ENCODE data around the gene ZNF777.

ZNF777 gene

DNA sequence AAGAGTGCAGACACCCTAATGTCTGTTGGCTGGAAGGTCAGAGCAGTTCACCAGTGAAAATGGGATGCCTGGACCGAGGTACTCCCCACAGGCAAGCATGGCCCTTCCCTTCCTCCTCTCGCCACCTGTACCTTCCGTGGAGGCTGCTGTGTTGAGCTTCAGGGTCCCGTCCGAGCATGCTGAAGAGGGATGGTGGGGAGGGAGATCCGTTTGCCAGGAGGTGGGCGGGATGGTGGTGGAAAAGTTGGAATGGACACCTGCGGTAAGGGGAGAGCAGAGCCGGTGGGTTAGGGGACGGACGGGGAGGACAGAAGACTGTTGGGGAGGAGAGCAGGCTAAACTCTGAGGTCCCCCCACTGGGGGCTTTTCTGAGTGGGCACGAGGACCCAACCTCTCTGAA is 15.9 kb upstream of the ZNF777 start:
- DNase-seq, result no peak

DNA sequence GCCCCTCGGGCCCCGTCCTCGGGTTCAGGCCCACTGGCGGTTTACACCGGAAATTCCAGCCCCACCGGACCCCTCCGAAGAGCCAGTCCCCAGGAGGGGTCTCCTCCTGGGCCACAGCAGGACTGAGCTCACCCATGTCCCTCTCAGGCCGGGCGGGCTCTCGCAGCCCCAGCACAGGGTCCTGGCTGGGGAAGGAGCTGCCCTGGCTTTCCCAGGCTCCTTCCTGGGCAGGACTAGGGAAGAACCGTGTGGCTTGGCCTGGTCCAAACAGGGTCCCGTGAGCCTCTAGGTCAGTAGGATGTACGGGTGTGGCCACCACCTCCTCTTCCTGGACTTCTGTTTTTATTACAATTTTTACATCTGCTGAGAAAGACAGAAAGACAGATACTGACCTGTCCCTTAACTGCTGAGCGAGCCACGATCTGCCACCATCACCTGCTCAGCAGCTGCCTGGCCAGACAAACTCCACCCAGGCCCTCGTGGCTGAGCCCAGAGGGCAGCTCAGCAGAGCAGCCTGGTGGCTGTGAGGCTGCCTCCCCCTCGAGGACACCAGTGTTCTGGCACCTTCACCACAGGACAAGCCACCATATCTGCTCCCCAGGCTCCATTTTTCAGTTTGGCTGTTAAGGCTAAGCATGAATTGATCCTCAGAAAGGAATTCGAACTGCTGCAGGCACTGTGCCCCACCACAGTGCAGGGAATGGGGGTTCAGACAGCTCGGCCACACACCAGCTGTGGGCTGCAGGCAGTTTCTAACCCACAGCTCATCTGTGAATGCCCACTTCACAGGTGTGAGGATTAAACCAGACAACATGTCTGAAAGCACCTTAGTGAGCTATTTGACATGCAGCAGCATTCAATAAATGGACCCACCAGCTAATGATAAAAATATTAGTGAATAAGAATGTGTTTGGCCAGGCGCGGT is 14.5 kb upstream of the ZNF777 start:
- DNase-seq, result no peak

DNA sequence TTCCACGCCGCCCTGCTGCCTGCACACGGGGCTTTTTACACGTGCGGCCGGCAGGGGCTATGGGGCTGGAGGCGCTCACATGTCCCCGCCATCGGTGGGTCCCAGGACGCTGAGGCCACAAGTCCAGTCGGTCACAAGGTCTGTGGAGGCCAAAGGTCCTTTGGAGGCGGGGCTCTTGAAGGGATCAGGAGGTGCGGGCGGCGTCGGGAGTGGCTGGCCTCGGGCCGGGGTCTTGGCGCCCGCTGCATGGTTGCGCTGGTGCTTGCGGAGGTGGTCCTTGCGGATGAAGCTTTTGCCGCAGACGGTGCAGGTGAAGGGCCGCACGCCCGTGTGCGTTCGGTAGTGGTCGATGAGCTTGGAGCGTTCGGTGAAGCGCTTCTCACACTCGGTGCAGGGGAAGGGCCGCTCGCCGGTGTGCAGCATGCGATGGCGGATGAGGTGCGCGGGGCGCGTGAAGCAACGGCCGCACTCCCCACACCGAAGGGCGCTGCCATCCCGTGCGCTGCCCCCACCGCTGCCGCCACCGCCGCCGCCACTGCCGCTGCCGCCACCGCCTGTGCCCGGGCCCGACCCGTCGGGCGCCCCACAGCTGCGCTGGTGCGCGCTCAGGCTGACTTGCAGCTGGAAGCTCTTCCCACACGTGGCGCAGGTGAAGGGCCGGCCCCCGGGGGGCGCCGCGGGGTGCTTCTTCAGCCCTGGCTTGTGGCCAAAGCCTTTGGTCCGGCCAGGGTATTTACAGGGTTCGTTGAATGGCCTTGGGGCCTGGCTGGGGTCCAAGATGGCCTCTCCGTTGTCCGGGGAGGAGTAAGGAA is 13.7 kb upstream of the ZNF777 start:
- no peak for DNase-seq

DNA sequence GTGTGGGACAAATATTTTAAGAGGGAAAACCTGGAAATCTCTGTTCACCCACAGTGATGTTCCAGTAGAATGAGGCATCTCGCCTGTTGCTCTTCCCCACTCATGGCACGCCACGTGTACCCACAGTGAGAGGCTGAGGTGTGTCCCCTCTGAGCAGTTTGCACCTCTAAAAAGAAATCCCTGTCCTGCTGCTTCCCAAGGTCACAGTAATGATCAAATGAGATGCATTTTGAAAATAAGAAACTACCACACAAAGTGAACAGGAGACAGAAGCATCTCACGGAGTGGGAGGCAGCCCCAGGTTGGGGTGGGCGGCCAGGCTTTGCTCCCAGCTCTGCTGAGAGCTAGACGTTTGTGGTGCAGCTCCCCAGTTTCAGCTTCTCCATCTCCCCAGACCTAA is 12.4 kb upstream of the ZNF777 start:
- DNase-seq, result no peak

DNA sequence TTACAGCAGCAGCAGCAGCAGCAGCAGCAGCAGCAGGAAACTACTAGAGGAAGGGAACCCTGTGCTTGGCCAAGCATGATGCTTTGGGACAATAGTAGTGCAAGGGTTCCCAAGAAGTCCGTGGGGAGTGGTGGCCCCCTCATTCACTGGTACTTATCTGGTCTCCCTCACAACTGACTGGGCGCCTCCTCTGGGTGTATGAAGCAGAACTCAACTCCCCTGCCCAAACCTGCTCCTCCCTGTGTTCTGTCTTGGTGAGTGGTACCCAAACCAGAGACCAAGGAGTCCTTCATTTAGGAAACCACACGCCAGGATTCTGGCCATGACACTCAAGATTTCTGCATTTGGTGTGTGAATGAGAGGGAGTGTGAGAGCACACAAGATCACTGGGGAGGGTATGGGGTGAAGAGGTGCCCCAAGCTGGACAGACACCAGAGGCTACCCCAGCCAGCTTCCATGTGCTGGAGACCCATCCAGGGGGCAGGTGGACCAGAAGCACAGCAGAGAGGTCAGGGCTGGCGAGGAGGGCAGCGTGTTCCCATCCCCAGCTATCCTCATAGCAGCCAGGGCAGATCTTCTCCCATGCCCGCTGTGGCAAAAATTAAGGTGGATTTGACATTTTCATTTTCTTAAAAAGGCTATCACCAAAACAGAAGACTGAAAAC is 10.6 kb upstream of the ZNF777 start:
- DNase-seq, result no peak

DNA sequence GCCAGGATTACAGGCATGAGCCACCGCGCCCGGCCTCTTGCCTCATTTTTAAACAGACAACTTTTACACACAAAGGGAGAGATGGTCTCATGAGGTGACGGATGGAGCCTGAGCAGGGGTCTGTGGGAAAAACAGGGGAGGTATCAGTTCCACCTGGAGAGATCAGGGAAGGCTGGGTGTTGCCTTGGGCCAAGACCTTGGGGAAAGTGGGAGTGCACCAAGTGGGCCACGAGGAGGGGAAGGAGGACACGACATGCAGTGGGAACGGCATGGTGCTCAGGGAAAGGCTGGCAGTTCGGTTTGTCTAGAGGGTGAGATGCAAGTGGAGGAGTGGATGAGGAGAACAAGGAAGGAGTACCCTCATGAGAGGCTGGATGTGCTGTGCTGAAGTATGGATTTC is 8.9 kb upstream of the ZNF777 start:
- no peak for DNase-seq

DNA sequence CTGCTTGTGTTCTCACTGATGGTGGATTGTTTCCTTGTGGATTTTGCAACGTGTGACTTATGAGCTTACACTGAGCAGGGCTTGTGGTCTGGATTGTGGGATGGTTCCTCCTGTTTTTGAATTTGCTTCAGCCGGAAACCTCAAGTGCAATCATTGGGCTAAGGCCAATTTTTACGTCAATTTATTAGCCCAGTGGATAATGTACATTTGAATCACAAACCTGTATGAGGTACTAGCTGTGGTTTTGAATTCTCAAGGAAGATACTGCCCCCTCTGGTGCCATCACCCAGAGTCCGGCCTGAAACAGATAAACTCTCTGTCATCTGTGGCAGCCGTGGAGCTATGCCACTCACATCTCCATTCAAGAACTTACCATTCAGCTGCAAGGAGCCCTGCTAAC is 7.3 kb upstream of the ZNF777 start:
- no peak for DNase-seq

DNA sequence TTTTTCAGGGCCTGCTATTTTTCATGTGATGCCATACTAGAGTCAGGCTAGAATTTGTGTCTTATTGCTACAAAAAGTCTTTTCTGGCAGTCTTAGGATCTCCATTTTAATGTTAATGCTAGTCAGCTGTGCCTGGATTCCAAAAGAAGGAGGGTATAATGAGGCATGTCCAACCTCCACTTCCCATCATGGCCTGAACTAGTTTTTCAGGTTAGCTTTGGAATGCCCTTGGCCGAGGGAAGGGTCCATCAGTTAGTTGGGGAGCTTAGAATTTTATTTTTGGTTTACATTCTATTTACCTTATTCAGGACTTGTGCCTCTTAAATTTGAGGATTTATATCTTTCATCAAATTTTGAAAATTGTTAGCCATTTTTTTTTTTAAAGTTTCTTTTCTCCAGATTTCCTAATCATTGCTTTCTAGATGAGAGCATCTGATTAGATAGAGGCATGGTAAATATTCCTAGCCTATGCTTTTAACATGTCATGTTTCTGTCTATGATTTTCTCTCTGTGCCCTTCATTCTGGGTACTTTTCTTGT is 6.5 kb upstream of the ZNF777 start:
- no peak for DNase-seq

DNA sequence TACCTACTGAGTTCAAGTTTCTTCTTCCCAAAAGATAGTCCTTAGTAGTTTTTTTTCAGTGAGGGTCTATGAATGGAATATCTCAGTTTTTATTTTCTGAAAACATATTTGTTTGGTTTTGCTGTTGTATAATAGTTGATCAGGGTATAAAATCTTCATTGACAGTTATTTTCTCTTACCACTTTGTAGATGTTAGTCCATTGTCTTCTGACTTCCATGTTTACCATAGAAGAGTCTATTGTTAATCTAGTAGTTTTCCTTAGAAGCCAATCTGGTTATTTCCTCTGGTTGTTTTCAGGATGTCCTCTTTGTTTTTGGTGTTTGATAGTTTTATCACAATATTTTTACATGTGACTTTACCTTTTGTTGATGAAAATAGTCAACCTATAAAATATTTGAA is 5.5 kb upstream of the ZNF777 start:
- DNase-seq, result no peak

DNA sequence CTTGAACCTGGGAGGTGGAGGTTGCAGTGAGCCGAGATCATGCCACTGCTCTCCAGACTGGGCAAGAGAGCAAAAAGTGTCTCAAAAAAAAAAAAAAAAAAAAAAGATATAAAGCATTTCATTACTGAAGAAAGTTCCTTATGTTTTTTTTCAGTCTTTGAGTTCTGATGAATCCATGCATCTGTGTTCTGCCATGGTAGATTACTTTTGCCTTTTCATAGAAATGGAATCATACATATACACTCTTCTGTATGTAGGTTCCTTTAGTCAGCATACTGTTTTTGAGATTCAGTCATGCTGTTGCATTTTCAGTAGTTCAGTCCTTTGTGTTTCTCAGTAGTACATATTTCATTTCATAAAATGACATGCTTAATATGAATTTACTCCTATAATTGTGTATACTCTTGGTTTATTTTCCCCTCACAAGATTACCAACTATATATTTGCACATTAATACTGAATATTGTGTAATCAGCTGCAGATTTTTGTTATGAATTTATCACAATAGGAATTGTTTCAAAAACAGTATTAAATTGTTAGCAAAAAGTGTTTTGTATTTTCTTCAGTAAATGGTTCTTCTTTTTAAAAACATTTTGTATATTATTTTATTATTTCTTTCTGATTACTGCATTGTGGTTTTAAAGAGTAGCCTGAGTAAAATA is 2.8 kb upstream of the ZNF777 start:
- no peak for DNase-seq

DNA sequence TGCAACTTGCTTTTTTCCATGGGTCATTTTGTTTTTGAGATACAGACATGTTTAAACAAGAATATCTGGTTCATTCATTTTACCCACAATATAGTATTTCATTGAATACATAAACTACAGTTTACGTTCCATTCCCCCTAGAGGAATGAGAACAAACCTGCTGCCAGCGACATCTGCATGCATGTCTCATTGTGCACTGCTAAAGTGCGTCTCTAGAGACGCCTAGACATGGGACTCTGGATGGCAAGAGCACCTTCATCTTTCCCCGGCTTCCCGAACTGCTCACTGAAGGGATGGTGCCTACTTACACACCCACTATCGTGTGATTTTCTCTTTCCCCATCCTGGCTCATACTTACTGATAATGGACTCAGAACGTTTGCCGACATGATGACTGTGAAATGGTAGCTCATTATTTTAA is 1.2 kb upstream of the ZNF777 start:
- no peak for DNase-seq

DNA sequence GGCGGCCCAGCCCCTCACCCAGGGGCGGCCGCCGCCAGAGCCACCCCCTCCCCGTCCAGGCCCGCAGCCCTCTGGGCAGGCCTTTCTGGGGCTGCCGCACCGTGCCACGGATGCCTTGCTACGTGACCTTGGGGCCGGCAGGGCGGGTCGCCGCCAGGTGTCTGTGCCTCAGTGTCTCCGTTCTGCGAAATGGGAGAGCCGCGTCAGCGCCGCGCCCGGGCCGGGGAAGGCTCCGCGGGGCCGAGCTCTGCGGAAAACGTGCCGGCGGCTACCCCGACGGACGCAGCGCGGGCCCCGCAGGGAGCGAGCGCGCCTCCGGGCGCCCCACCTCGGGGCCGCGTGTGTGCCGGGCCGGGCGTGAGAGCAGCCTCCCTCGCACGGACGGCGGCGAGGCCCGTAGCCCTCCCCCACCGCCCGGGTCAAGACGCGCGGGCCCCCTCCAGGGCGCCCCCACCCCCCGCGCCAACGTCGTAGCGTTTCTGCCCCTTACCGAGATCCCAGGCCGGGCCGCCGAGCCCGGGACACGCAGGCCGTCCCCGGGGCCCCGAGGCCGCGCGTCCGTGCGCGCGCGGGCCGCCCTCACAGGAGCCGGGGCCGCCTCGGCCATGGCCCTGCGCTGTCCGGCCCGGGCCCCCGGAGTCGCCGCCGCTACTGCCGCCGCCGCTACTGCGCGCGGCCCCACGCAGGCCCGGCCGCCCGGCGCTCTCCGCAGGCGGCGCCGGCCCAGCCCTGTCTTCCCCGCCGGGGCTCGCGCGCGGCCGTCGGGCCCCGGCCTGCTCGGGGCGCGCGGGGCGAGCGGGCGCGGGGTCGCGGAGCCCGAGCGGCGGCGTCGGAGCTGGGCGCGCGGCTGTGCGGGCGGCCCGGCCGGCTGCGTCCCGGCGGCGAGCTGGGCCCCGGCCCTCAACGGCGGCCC is 1.1 kb downstream of the ZNF777 start:
- no peak for DNase-seq

DNA sequence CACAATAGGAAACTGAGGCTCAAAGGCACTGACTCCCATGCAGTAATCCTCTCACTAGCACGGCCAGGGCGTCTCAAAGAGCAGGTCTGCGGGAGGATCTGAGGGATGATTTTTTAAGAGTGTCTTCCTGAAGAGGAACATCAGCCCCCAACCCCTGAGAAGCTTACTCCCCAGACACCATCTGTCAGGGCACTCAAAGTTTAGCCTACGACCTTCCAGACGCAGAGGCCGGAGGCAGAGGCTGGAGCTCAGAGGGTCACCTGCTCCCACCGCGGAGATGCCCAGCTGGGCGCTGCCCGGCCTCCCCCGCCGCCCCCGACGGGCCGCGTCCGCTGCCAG is 1.7 kb downstream of the ZNF777 start:
- no peak for DNase-seq

DNA sequence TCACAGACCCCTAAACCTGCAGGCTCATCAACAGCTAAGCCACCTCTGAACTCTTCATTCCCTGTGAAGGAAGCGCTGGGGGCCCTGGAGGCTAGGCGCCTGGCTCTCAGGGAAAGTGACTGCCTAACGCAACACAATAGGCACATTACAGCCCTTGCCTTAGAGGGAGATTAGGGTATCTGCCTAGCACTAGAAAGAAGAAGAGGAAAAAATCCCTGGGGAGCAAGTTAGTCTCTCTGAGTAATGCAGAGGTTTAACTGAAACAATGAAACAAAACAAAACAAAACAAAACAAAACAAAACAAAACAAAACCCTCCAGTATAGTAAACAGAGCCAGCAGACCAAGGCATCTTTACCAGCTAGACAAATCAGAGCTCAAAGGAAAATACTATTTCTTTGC is 2.6 kb downstream of the ZNF777 start:
- no peak for DNase-seq

DNA sequence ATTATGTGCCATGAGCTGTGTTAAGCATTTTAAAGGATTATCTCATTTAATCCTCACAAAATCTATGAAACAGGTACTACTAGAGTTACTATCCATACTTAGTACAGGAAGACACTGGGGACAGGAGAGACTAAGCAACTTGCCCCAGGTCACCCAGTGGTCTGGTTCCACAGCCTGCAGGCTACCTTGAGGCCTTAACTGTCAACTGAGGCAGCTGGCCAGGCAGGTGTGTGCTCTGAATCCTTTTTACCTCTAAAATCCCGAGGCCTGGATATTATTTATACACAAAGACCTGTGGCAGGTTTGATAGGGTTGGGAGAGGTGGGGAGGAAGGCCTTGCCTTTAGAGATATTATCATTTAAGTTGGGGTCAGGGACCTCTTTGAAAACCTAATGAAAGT is 3.1 kb downstream of the ZNF777 start:
- DNase-seq, result no peak

DNA sequence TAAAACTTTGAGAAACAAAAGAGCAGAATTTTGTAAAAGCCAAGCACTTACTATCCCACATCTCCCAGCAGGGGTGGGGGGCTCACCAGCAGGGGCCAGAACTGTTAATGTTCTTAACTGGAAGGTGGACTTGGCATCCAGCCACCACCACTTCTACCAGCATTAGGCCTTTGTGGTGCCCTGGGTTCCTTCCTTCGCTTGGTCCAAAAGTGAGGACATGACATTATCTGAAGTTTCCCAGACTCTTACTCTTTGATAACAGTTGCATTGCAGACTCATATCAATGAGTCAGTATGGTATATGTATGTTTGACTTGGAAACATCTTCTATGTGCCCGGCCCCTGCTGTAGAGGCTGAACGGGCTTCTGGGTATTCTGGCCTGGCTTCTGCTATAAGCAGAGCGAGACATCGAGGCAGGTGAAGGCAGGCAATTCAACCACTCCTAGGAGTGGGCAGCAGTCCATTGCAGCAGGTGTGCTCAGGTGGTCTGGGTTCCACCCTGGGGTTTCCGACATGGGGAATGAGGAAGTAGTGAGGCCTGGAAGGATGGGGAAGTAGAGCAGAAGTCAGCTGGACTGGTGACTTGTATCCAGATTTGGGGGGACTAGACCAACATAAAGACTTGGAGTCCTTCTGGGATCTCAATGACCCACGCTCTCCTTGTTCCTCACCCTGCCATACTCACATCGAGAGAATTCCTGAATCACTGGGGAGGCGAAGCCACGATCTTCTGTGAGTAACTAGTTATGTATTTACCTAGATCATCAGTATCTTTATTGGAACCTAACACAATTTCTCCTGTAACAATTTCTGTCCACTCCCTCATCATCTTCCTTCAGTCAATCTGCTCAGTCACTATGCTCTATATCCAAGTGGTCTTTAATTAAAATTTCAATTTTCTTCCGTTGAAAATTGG is 4.1 kb downstream of the ZNF777 start:
- no peak for DNase-seq

DNA sequence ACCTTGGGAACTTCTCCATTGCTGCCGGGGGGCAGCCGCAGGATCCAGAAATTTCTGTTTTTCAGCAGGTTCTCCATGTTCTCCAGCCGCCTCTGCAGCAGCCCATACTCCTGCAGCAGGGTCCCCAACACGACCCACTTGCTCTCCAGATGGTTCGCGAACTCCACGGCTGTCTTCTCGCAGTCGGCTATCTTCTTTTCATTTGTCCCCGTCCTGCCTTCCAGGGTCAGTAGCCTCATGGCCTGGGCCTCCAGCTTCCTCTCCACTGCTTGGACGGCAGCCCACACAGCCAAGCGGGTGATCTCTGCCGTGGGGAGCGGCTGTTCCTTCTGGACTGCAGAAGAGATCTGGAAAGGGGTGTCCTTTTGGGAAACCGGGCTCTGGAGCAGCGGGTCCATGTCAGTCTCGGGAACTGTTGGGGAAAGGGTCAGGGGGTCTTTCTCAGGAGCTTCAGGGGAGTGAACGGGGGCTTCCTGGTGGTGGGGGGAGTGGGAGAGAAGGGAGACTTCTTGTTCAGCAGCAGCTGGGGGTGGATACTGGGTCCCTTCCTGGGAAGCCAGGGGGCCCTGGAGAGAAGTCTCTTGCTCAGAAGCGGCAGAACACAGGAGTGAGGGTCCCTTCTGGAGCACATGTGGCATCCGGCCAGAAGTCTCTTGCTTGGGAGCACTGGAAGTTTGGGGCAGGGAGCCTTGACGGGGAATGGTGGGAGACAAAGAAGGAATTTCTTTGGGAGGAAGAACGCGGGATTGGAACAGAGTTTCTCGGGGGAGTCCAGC is 5.5 kb downstream of the ZNF777 start:
- no peak for DNase-seq

DNA sequence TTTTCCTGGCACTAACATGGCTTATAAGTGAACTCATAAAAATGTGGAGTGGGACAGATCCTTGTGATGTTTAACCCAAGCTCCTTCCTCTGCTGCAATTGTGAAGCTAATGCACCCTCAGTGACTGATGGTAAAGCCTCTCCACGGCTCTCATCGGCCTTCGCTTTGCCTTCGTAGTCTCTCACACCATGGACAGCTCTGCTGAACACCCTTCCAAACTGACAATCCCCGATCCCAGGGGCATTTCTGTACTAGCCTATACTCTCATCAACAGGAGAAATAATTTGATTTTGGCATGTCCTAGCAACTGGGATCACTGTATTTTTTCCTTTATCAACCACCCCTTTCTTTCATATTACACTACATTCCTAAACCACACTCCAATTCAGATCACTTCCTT is 6.1 kb downstream of the ZNF777 start:
- no peak for DNase-seq

DNA sequence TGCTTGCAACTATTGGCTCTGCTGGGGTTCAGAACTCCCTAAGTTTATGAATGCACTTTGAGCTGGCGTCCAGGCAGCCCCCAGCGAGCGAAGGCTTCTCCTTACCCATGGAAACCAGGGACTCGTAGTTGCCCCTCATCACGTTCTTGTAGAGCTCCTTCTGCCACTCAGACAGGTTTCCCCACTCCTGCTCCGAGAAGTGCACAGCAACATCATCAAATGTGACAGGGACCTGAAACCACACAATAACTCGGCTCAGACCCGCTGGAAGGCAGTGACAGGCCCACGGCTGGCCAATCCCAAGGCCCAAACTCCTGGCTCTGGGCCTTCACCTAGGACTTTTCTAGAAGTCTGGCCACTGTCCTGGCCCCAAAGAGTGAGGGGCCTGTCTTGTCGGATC is 6.9 kb downstream of the ZNF777 start:
- DNase-seq, result no peak

DNA sequence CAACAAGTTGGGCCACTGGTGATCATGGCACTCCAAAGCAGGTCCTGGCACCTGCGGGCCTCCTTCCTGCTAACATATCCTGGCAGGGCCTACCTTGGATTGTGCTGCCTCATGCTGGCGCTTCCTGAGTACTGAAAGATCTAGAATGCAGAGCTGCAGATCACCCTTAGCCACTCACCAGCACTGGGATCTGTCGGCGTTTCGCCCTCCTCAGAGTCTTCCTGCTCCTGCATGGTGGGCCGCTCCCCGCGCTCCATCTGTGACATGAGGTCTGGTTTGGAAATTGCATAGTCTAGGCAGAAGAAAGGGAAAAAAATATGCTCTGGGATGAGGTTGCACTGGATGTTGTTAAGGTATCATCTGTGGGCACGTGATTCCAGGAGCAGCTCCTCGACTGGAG is 10.0 kb downstream of the ZNF777 start:
- no peak for DNase-seq
